SU-DHL-6 (cell line): Measurements from ENCODE around the gene MRPL39.
A peak's percentile ranks its signal among the peaks of the same experiment; 100 is the strongest.

Experiments
- H2AFZ ChIP-seq: fragments of 200-600 bp; sonication (generic); 2 replicates; pipeline ENCODE4 v1.6.1; 2014; ENCODE audit warnings: low read depth, mild to moderate bottlenecking, moderate library complexity, mixed read lengths, antibody characterized with exemption, low read length; ENCODE audit not compliant: severe bottlenecking
- H3F3A ChIP-seq: fragments of 200-600 bp; shearing (Covaris generic); 2 replicates; pipeline ENCODE4 v1.6.0; 2016; ENCODE audit warnings: antibody characterized with exemption, mild to moderate bottlenecking; ENCODE audit not compliant: insufficient read depth
- H3K27ac ChIP-seq: fragments of 200-600 bp; sonication (generic); 2 replicates; pipeline ENCODE4 v1.5.1; 2016; ENCODE audit warnings: low read depth, mild to moderate bottlenecking, low read length, moderate library complexity, mixed read lengths
- H3K27me3 ChIP-seq: fragments of 200-600 bp; sonication (generic), shearing (Covaris generic); 2 replicates; pipeline ENCODE4 v1.6.0; 2014; ENCODE audit warnings: mild to moderate bottlenecking, low read length
- H3K36me3 ChIP-seq: fragments of 200-600 bp; sonication (generic); 2 replicates; pipeline ENCODE4 v1.6.1; 2014; ENCODE audit warnings: mild to moderate bottlenecking, low read length, mixed read lengths
- H3K4me2 ChIP-seq: fragments of 300-600, 200-600 bp; shearing (Covaris generic), sonication (generic); 2 replicates; pipeline ENCODE4 v1.6.0; 2014; ENCODE audit warnings: low read length, low read depth, mild to moderate bottlenecking; ENCODE audit not compliant: poor library complexity, severe bottlenecking
- H3K4me3 ChIP-seq: fragments of 200-600 bp; sonication (generic); 2 replicates; pipeline ENCODE4 v1.5.1; 2014; ENCODE audit warnings: antibody characterized with exemption, low read length, mild to moderate bottlenecking, mixed read lengths; ENCODE audit not compliant: insufficient read depth, poor library complexity, severe bottlenecking
- H3K79me2 ChIP-seq: fragments of 200-600 bp; sonication (generic); 2 replicates; pipeline ENCODE4 v1.6.1; 2014; ENCODE audit warnings: mild to moderate bottlenecking, low read length, moderate library complexity; ENCODE audit not compliant: insufficient read depth
- H3K9ac ChIP-seq: fragments of 200-600 bp; sonication (generic); 2 replicates; pipeline ENCODE4 v1.7.0; 2014; ENCODE audit warnings: mild to moderate bottlenecking, low read length
- H3K9me2 ChIP-seq: fragments of 200-600 bp; sonication (generic); replicated peaks from 2 replicates; pipeline ENCODE4 v1.6.1; 2014; ENCODE audit warnings: low read length; ENCODE audit not compliant: insufficient read depth
- H3K9me3 ChIP-seq: fragments of 200-600 bp; sonication (generic); 2 replicates; pipeline ENCODE4 v1.6.1; 2014; ENCODE audit warnings: low read length, mixed read lengths; ENCODE audit not compliant: insufficient read depth
- H4K20me1 ChIP-seq: fragments of 200-600 bp; sonication (generic); 2 replicates; pipeline ENCODE4 v1.6.1; 2014; ENCODE audit warnings: low read depth, mild to moderate bottlenecking, antibody characterized with exemption, low read length, moderate library complexity, mixed read lengths
- CTCF ChIP-seq: fragments of 200-600 bp; sonication (generic); IDR thresholded peaks from one replicate; pipeline ENCODE4 v1.5.1; 2017; ENCODE audit warnings: antibody characterized with exemption, mild to moderate bottlenecking, low read length, moderate library complexity; ENCODE audit not compliant: insufficient read depth, poor library complexity, severe bottlenecking
- EZH2phosphoT487 ChIP-seq: fragments of 200-600 bp; sonication (generic), shearing (Covaris generic); conservative IDR thresholded peaks from 2 replicates; pipeline ENCODE4 v1.6.1; 2018; ENCODE audit warnings: mild to moderate bottlenecking, antibody characterized with exemption, low read length, moderate library complexity, mixed read lengths

The MRPL39 gene

DNA sequence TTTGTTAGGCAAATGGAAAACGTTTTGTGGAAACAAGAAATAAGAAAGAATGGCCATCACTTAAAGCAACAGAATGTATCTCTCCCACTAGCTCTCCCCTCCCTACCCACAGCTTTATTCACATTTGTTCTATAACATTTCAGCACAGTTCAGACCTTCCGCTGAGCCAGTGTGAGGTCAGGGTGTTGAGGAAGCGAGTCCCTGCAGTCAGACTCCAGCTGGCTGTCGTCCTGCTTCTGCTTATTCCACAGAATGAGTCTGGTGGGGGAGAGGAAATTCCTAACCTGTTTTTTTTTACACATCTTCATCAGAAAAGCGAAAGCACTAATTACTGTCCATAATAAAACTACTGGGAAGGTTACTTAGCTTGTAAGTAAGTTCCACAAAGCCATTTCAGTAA, 39.0 kb downstream of the MRPL39 start:
- Histone ChIP-seq H3K9ac (peak overlapping the region; percentile 22; the same call in 1 of the 2 replicates), H3K79me2 (peaks cover 35% of the 10 kb centered on the region), H3F3A (peaks cover 43% of the 10 kb centered on the region), H3K4me2 (peak overlapping the region; percentile 59), H4K20me1 (no peaks in the 10 kb centered on the region), H2AFZ (no peak overlapping the region), H3K27ac (peak overlapping the region; percentile 94; the same call in 1 of the 2 replicates), H3K4me3 (peak overlapping the region; percentile 7), H3K9me3 (no peaks in the 10 kb centered on the region), H3K27me3 (no peaks in the 10 kb centered on the region), H3K36me3 (0 out of 2 replicates have a peak, but pooled peaks cover 2% of the 10 kb centered on the region), H3K9me2 (no peaks in the 10 kb centered on the region)
- TF ChIP-seq CTCF (no peak), EZH2phosphoT487 (no peak)

- H3K79me2 ChIP-seq, result peaks cover 43% of the 10 kb centered on the region
- H3K9me2 ChIP-seq, result no peaks in the 10 kb centered on the region
- H3K27ac ChIP-seq, result peak overlapping the region; percentile 94; the same call in 1 of the 2 replicates
- H3K4me3 ChIP-seq, result no peak overlapping the region
- H3K9ac ChIP-seq, result no peak overlapping the region; the same call in 1 of the 2 replicates
- H3F3A ChIP-seq, result peaks cover 35% of the 10 kb centered on the region; the same call in 1 of the 2 replicates
- H3K9me3 ChIP-seq, result no peaks in the 10 kb centered on the region
- TF ChIP-seq EZH2phosphoT487 (no peak), CTCF (no peak)
- 0 out of 2 replicates have a peak, but pooled peaks cover 2% of the 10 kb centered on the region for H3K36me3 ChIP-seq
- peak overlapping the region; percentile 92 for H3K4me2 ChIP-seq
- no peaks in the 10 kb centered on the region for H4K20me1 ChIP-seq
- H3K27me3 ChIP-seq, result no peaks in the 10 kb centered on the region
- H2AFZ ChIP-seq, result no peak overlapping the region
Observed at GRCh38 chr21:25567472-25567871, 39.8 kb downstream of the MRPL39 start.

DNA sequence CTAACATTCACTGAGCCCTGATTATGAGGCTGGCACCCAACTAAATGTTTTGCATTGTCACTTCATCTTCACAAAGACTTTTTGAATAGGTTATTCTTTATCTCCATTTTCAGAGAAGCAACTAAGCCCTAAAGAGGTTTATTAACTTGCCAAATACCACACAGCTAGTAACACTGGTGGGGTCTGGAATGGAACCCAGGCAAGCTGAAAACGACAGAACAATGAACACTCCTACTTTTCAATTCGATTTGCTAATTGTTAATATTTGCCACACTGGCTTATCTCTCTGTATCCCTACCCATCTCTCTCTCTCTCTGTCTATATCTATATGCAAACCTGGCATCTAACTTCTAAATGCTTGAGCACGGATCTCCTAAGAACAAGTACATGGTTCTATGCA, 40.6 kb downstream of the MRPL39 start:
- TF ChIP-seq CTCF (no peak), EZH2phosphoT487 (no peak)
- Histone ChIP-seq H3K27ac (peak overlapping the region; percentile 94; the same call in 1 of the 2 replicates), H3K36me3 (0 out of 2 replicates have a peak, but pooled peaks cover 2% of the 10 kb centered on the region), H3K27me3 (no peaks in the 10 kb centered on the region), H3K9ac (no peak overlapping the region), H3K79me2 (peaks cover 45% of the 10 kb centered on the region), H2AFZ (no peak overlapping the region), H3K4me3 (no peak overlapping the region), H3K4me2 (peak overlapping the region; percentile 92), H3K9me2 (no peaks in the 10 kb centered on the region), H3F3A (peaks cover 29% of the 10 kb centered on the region; the same call in 1 of the 2 replicates), H4K20me1 (no peaks in the 10 kb centered on the region), H3K9me3 (no peaks in the 10 kb centered on the region)
